ENCODE data around the gene ZNF385B.

- TF ChIP-seq CTCF (IDR thresholded peaks at IDR 0.05; ENCODE audit: low read depth, low read length, missing input control), result no peak
- TF ChIP-seq RAD21 (IDR thresholded peaks at IDR 0.05), result no peak
These were observed 325.2 kb downstream of the ZNF385B start for GRCh38 chr2:179536185-179536584.
